GM12865 (cell line): ENCODE data around the gene ZNF346.
A peak's percentile ranks its signal among the peaks of the same experiment; 100 is the strongest.

ENCODE experiments used
- DNase-seq: peaks from one replicate; pipeline ENCODE4 v3.0.0; 2010; ENCODE audit warnings: low read depth
- H3K4me3 ChIP-seq: 2 replicates; pipeline ENCODE4 v1.5.1; 2011; ENCODE audit warnings: mild to moderate bottlenecking, low read depth, low read length, control low read depth
- CTCF ChIP-seq: IDR thresholded peaks from 2 replicates; pipeline ENCODE4 v1.5.1; 2011; ENCODE audit warnings: low read length, control low read depth, low read depth, inconsistent platforms; ENCODE audit not compliant: insufficient read depth; ENCODE audit errors: missing control alignments

The ZNF346 gene

GRCh38 chr5:177029498-177029897 lies 7.0 kb downstream of the ZNF346 start:
- no peak for DNase-seq
- H3K4me3 ChIP-seq: no peak overlapping the region
- no peak for TF ChIP-seq CTCF

- DNase-seq: peak; percentile 34
- no peak for TF ChIP-seq CTCF
- H3K4me3 ChIP-seq: no peak overlapping the region
These were observed 13.5 kb downstream of the ZNF346 start for GRCh38 chr5:177035976-177036375.

DNA sequence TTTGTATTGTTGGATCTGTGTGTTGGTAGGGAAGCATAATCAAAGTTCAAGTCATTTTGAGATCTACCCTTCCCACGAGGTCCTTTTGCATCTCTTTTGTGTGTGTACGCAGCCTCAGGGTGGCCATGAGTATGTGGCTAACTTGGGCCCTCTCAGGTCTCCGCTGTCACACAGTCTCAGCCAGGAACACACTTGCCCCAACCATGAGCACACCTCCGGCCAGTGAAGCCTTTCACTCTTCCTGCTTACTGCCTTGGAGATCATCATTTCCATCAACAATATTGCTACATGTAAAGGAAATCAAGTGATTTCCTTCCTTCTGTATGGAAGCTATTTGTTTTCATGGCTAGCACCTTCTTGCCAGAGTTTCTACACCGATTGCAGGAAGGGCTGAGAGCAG lies 13.9 kb downstream of the ZNF346 start:
- DNase-seq: peak; percentile 5
- no peak for TF ChIP-seq CTCF
- H3K4me3 ChIP-seq: no peak overlapping the region

- no peak for TF ChIP-seq CTCF
- no peak for DNase-seq
- no peak overlapping the region for H3K4me3 ChIP-seq
These were observed 14.4 kb downstream of the ZNF346 start for GRCh38 chr5:177036921-177037320.

GRCh38 chr5:177040814-177041420 lies 18.4 kb downstream of the ZNF346 start:
- no peak for TF ChIP-seq CTCF
- no peak for DNase-seq
- no peak overlapping the region for H3K4me3 ChIP-seq

- DNase-seq: no peak
- no peak for TF ChIP-seq CTCF
- no peak overlapping the region for H3K4me3 ChIP-seq
These were observed 19.4 kb downstream of the ZNF346 start for GRCh38 chr5:177041936-177042335.

DNA sequence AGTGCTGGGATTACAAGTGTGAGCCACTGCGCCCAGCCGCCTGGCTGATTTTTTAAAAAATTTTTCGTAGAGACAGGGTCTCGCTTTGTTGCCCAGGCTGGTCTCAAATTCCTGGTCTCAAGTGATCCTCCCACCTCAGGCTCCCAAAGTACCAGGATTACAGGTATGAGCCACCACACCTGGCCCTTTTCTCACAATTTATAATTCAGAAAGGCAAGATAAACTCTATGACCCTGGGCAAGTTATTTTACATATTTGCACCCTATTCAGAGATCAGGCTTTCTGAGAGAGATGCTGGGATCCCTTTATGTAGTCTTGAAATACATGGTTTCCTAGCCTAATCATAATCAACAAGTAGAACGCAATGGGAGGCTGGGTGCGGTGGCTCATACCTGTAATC lies 20.6 kb downstream of the ZNF346 start:
- no peak for TF ChIP-seq CTCF
- DNase-seq: no peak
- no peak overlapping the region for H3K4me3 ChIP-seq
